HFFc6 (cell line): Measurements from ENCODE around the gene PARD3. TPM values are rescaled to one million over a fixed set of nuclear protein-coding genes. Genes with fewer than 3 reads are reported as not detected.

ENCODE experiments used
- DNase-seq: peaks from one replicate; pipeline ENCODE4 v3.0.0-alpha.2; 2018
- H3K27ac Mint-ChIP-seq: 2 replicates; pipeline ENCODE4 v1.8.0; 2020; ENCODE audit warnings: mild to moderate bottlenecking, mixed read lengths
- H3K27me3 Mint-ChIP-seq: 2 replicates; pipeline ENCODE4 v1.8.0; 2021; ENCODE audit warnings: mild to moderate bottlenecking, moderate library complexity, mixed read lengths; ENCODE audit not compliant: insufficient read depth
- H3K36me3 Mint-ChIP-seq: 2 replicates; pipeline ENCODE4 v1.8.0; 2021; ENCODE audit warnings: low read depth, mixed read lengths
- H3K4me1 Mint-ChIP-seq: 2 replicates; pipeline ENCODE4 v1.8.0; 2020; ENCODE audit warnings: low read depth, mixed read lengths
- H3K4me3 Mint-ChIP-seq: 2 replicates; pipeline ENCODE4 v1.8.0; 2020; ENCODE audit warnings: mild to moderate bottlenecking, moderate library complexity, mixed read lengths
- H3K9me3 Mint-ChIP-seq: 2 replicates; pipeline ENCODE4 v1.8.0; 2020; ENCODE audit warnings: mild to moderate bottlenecking, mixed read lengths
- CTCF ChIP-seq: fragments of 200-600 bp; sonication (generic); IDR thresholded peaks from 2 replicates; pipeline ENCODE4 v1.5.0; 2021; ENCODE audit warnings: antibody characterized with exemption, mild to moderate bottlenecking
- total RNA-seq, 6 experiments: library from RNA; stranded (reverse); fragmentation: NEBNext Ultra II Directional; extraction: Animal tissue kit (Norgen Biotek cat#: 25700); gene quantifications; 2 replicates in 1 of 6; 3 replicates in 5 of 6; pipeline ENCODE4 v1.2.3, GENCODE V29; 2021

Gene PARD3
- total RNA-seq, 6 experiments from 2014 or later: 19.9 to 24.3 (median 23.1) TPM

GRCh38 chr10:34817586-34817985, 2.5 kb upstream of the PARD3 start:
- Mint-ChIP-seq H3K36me3 (no peaks in the 10 kb centered on the region), H3K4me3 (no peak overlapping the region), H3K4me1 (peaks cover 36% of the 10 kb centered on the region), H3K27ac (no peak overlapping the region), H3K9me3 (no peaks in the 10 kb centered on the region), H3K27me3 (peaks cover 2% of the 10 kb centered on the region; the same call in 1 of the 2 replicates)
- no peak for DNase-seq
- TF ChIP-seq CTCF: no peak

GRCh38 chr10:34817054-34817453, 2.0 kb upstream of the PARD3 start:
- Mint-ChIP-seq H3K4me1 (peaks cover 36% of the 10 kb centered on the region), H3K9me3 (no peaks in the 10 kb centered on the region), H3K4me3 (no peak overlapping the region), H3K27ac (no peak overlapping the region), H3K36me3 (no peaks in the 10 kb centered on the region), H3K27me3 (peaks cover 2% of the 10 kb centered on the region; the same call in 1 of the 2 replicates)
- no peak for TF ChIP-seq CTCF
- no peak for DNase-seq

- DNase-seq: no peak
- Mint-ChIP-seq H3K9me3 (no peaks in the 10 kb centered on the region), H3K4me1 (peaks cover 36% of the 10 kb centered on the region), H3K27ac (peak overlapping the region; percentile 12; the same call in 1 of the 2 replicates), H3K27me3 (peaks cover 2% of the 10 kb centered on the region; the same call in 1 of the 2 replicates), H3K4me3 (peak overlapping the region; percentile 79), H3K36me3 (no peaks in the 10 kb centered on the region)
- TF ChIP-seq CTCF: no peak
Measured at GRCh38 chr10:34816501-34817002, 1.5 kb upstream of the PARD3 start.

- Mint-ChIP-seq H3K36me3 (no peaks in the 10 kb centered on the region), H3K27me3 (0 out of 2 replicates have a peak, but pooled peaks cover 2% of the 10 kb centered on the region), H3K9me3 (no peaks in the 10 kb centered on the region), H3K4me1 (peaks cover 34% of the 10 kb centered on the region), H3K27ac (no peak overlapping the region), H3K4me3 (peak overlapping the region; percentile 79)
- TF ChIP-seq CTCF: no peak
- no peak for DNase-seq
Measured at GRCh38 chr10:34816085-34816496, 995 bp upstream of the PARD3 start.

- H3K4me3 Mint-ChIP-seq: 0 out of 2 replicates have a peak overlapping the region, but pooled peaks have one; percentile 30
- H3K9me3 Mint-ChIP-seq: no peaks in the 10 kb centered on the region
- no peak overlapping the region for H3K27ac Mint-ChIP-seq
- DNase-seq: no peak
- H3K36me3 Mint-ChIP-seq: no peaks in the 10 kb centered on the region
- peaks cover 40% of the 10 kb centered on the region for H3K4me1 Mint-ChIP-seq
- no peak for TF ChIP-seq CTCF
- H3K27me3 Mint-ChIP-seq: 0 out of 2 replicates have a peak, but pooled peaks cover 2% of the 10 kb centered on the region
Measured at GRCh38 chr10:34814913-34815184, 247 bp downstream of the PARD3 start.
